HTR-8/SVneo (cell line): Measurements from ENCODE around the gene RAB44.
A peak's percentile ranks its signal among the peaks of the same experiment; 100 is the strongest.

Experiments used
- DNase-seq: peaks from one replicate; pipeline ENCODE4 v3.0.0; 2011; ENCODE audit warnings: low spot score, mixed read lengths; ENCODE audit not compliant: insufficient read length
- FAIRE-seq: peaks from 2 replicates; lab custom pipeline; 2011; peaks lifted over from hg19 to GRCh38; lab: Jason Lieb, UNC

Gene RAB44

DNA sequence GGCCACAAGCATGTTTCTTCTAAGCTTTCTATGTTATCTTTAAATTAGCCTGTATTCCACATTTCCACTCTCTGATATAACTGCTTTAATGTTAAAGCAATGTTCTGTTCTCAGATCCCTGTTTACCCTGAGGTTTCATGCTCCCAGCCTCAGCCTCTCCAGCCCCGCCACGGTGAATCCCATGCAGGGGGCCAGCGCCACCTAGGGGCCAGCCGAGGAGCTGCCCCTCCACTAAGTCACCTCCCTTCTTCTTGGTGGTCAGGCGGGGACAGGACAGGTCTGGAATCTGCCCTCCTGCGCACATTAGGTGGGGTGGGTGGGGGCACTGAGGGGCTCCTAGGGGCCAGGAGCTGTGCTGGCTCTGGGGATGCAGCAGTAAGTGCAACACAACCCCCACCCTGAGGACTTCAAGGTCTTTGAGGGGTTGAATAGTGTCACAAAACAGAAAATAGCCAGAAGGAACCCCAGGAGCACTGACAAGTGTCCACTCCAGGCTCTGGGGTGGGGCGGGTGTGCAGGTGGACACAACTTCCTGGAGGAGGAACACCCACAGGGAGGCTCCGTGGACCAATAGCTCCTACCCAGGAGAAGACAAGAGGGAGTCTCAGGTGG lies 61.6 kb downstream of the RAB44 start:
- peak; percentile 93 for DNase-seq
- FAIRE-seq = no peak

DNA sequence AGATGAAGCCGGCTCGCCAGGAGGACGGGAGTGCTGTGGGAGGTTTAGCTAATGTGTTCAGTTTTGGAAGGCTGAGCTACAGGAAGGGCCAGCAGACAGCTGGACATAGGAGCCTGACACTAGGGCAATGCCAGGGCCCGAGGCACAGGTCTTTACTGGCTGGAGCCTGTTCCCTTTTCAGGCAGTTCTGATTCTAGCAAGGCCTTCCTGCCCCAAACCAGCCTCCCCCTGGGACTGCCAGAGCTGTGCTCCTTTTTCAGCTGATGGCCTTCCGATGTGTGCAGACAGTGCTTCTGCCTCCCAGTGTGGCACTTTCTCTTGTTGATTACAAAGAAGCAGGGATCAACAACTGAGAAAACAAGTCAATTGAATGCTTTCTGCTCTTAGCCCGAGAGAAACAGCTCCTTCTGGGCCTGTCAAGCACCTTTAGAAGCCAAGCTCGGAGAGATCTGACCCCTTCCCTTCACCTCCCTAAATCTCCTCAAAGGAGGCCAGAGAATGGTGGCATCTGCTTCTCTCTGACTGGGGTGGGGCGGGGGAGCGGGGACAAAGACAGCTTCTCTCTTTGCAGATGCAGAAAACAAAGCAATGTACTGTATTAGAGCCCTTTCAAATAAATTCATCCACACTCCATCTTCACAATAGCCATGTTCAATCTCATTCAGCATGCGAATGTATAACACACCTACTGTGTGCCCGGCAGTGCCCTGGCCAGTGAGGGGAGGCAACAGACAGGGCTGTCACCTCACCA lies 63.2 kb downstream of the RAB44 start:
- no peak for FAIRE-seq
- DNase-seq = no peak

DNA sequence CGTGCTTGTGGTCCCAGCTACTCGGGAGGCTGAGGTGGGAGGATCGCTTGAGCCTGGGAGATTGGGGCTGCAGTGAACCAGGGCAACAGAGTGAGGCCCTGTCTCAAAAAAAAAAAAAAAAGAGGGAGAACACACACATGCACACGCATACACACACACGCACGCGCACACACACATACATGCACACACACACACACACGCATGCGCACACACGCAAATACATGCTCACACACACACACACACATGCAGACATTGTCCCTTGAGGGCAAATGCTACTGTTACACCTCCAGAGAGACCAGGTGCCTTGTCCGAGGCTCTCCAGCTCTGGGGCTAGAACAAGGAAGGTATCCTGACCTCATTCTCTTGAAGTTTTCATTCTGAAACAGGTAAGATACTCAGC lies 64.5 kb downstream of the RAB44 start:
- FAIRE-seq (no peak), DNase-seq (no peak)

DNA sequence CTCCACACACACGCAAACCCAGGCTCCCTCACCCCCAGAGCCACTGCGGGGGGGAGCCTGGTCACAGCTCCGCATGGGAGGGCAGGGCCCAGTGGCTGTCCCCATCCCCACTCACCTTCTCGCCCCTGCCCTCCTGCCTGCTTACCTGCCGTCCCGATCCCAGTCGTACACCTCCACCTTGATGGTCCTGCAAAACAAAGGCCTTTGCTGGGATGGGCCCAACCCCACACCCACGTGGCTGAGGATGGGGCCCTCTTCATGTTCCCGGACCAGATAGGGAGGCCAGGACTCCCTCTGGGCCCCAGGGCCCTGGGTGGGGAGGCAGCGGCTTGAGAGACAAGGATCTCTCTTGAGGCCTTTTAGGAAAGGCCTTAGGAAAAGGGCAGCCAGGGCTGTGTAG lies 67.6 kb downstream of the RAB44 start:
- DNase-seq (no peak), FAIRE-seq (no peak)

DNA sequence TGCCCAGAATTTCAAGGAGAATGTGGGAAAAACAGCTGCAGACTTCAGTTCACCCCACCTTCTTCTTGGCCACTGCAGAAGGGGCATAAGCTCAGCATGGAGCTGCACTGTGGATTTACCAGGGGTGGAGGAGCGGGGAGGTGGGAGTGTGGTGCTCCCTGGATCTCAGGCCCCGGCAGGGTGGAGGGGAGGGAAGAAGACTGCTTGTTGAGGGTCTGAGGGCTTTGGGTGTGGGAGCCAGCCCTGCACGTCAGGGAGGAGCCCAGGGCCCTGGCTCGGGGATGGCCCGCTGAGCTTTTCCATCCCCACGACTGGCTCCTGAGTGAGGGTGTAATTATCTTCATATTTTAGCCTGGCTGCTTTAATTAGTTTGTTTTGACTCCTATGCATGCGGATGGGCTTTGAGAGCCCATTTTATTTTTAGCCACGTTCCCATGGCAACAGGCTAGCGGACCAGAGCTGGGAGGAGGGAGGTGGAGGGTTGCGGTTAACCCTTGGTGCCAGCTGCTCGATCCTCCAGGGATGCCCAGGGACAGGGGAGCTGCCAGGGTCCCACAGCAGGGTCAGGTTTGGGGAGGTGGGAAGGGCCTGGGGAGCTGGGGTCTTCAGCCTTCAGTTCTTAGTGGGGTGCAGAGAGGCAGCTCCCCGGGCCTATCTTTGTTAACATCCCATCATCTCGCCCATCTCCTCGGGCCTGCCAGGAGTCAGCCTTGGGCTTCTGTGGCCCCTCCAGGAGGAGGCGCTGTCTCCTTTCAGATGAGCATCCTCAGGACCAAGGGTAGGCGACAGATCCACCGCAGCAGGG lies 68.2 kb downstream of the RAB44 start:
- FAIRE-seq (peak; percentile 93), DNase-seq (peak; percentile 91)

DNA sequence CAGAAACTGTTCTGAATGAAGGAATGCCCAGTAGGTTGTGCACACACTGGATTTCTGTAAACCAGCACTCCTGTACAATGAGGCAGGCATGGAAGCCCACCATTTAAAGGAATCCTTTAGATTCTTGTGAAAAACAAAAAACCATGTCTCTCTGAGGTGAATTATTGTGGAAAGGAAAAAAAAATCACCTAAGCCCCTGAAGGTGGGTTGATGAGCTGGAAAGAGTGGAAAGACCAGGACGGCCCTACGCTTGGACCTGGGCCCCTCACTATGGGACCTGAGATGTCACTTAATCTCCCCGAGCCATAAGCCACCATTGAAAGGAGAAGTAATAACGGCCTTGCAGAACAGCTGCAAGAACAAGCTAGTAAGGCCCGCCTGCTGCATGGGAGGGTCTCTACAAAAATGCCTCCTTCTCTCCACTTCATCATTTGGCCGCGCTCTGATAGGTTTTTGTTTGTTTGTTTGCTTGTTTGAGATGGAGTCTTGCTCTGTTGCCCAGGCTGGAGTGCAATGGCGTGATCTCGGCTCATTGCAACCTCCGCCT lies 68.8 kb downstream of the RAB44 start:
- FAIRE-seq (no peak), DNase-seq (no peak)

DNA sequence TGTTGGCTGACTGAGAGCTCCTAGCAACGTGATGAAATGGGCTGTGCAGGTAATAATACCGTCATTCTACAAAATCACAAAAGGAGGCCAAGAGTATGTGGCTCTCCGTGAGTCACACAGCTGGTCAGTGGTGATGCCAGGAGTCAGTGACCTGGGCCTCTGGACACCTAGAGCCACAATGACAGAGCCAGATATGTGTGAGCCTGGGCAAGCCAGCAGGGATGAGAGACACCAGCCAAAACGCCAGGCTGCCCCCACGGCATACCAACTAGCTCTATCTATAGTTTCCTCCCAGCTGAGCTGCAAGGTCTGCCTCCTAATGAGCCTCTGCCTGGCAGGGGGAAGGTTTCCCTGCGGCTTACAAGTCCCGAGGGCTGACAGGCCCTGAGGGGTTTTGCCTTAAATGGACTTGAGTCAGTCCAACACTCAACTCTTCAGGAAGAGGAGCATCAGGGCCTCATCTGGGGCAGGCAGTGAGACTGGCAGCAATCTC lies 71.6 kb downstream of the RAB44 start:
- DNase-seq (no peak), FAIRE-seq (no peak)

DNA sequence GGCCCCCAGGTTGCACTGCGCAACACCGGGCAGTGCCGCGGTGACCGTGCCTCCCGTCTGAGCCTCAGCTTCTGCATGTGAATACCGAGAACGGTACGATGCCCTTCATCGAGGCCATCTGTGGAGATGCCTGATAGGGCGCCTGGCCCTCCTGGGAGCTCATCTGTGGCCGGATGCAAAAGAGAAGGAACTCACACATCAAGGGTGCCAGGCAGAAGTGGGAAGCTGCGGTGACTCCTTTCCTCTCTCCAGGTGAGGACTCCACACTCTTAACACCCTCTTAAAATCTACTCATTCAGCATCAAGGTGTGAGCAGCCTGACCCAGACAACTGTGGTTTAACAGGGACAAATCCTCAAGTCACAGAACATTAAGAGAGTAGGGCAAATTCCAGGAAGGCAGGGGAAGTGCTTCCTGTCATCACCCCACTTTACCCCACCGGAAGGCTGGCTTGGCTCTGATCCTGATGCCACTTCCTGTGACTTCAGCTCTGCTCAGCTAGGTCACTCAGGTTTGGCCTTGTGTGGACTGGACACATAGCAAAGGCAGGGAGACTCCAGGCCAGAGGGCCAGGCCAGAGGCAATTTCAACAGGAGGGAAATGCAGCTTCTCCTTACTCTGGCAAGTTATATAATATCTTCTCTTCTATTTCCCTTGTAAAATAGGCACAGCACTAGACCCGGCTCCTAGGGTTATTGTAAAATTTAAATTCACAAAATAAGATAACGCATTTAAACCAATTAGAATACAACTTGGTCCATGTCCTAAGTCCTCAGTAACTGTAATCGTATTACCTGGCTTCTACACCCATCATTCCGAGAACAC lies 72.3 kb downstream of the RAB44 start:
- FAIRE-seq = peak; percentile 57
- peak; percentile 55 for DNase-seq

DNA sequence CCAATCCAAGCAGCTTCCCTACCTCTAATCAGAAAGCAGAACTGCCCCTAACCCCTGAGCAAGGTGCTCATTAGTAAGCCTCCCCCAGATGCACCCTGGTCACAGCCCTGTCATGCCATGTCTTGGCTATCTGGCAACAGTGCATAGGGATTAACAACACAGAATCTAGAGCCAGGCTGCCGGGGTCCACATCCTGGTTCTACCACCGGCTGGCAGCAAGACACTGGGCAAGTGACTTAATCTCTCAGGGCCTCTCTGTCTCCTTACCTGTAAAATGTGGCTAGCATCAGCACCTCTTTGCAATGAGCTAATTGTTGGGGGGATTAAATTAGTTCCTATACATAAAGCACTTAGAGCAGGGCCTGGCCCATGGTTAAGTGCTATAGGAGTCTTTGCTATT lies 73.5 kb downstream of the RAB44 start:
- no peak for FAIRE-seq

DNA sequence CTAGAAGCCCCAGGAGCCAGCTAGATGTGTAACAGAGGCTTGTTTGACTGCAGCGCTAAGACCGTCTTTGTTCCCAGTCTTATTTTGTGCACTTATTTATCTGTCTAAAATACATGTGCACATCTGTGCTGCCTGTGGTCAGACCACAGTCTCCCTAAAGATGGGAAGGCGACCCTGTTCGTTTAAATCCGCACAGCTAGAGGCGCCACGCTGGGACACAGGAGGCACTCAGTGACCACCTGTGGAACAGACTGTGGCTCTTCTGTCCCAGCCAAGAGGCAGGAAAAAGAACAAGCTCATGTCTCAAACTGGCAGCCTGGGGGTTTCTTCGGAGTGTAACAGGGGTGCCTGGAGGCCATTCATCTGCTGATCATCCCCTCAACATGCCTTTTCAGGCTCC lies 74.8 kb downstream of the RAB44 start:
- FAIRE-seq = no peak
- DNase-seq = no peak

More for the DNA sequence above, 73.5 kb downstream of the RAB44 start:
- DNase-seq = no peak

DNA sequence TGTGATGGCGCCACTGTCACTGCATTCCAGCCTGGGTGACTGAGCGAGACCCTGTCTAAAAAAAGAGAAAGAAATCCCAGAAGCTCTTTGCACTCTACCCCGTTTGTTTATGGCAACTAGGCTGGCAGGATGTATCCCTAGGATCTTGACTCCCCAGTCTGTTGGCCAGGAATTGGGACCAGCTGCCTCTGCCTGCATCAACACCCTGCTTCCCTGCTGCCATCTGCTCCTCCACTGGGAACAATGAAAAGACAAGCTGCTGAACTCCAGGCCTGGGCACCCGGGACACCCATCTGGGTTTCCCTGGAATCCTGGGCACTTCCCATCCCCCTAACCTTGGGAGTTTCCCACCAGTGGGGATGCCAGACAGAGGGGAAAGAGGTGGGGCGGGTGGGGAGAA lies 76.7 kb downstream of the RAB44 start:
- no peak for DNase-seq
- no peak for FAIRE-seq

DNA sequence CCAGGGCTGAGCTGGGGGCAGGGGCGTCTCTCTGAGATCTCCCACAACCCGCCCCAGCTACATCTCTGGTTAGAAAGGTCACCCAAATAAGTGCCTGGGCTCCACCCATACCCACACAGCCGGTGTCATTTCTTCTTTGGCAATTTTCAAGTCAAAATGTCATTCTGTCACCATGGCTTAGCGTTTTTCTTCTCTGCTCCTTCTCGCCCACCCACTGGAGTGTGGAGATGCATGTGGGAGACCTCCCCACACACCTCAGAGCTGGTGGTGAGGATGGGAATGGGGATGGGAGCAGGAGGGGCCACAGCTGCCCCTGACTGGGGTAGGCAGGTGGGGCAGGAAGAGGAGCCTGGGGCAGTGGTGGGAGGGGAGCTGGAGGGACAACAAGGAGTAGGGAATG lies 78.5 kb downstream of the RAB44 start:
- FAIRE-seq (no peak), DNase-seq (no peak)

DNA sequence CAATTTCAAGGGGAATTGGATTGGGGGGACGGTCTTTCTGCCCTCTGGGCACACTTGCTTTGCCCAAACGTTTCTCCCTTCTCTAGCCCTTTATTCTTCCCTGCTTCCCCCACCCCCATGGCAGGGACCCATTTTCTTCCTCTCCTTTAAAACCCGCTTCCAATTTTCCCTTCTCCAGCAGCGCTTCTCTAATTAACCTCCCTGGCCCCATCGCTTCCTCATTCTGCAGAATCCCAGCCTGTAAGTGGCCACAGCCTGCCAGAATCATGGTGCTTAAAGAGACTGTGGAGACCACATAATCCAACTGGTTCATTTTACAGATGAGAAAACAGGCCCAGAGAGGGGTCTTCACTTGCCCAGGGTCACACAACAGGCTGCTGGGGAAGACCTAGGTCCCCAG lies 80.2 kb downstream of the RAB44 start:
- FAIRE-seq (no peak), DNase-seq (no peak)

DNA sequence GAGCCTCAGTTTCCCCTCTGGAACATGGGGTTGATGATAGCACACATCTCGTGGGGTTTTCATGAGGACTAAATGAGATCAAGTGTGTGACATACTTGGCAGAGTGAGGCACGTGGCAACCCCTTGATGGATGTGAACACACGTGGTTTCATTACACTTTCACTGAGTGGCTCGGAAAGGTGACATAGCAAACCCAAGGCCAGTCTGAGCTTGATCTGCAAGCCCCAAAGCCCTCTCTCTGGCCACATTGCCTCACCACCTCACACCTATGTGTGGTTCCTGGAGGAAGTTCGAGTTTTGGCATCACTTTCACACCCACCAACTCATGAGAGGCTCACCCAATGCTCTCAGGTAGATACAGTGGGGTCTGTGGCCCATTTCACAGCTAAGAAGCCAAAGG lies 81.6 kb downstream of the RAB44 start:
- DNase-seq (no peak), FAIRE-seq (no peak)

DNA sequence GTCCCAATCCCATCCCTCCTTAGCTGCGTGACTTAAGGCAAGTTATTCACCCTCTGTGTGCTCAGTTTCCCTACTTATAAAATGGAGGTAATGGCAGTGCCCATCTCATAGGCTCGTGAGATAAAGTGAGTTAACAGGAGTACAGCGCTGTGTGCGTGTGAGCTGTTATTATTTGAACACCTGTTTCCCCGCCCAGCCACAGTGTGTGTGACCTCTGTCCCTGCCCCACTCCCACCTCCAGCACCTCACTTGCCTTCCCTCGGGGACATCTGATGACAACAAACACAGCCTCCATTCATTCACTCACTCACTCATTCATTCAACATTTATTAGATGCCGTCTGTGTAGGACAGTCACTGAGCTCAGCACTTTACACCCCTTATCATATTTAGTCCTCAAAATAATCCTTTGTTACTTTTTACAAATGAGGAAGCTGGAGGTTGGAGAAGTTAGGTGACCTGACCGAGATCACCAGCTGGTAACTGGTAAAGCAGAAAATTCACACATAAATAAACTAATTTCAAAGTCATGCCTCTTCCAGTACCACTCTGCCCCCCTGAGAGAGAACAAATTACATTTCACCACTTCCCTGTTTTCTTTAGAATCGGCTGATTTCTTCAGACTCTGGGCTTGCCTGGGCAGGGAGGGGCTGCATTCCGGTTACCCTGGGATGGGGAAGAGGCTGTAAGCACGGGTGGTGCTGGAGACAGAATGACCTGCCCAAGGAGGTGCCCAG lies 83.0 kb downstream of the RAB44 start:
- DNase-seq (no peak), FAIRE-seq (peak; percentile 85)

DNA sequence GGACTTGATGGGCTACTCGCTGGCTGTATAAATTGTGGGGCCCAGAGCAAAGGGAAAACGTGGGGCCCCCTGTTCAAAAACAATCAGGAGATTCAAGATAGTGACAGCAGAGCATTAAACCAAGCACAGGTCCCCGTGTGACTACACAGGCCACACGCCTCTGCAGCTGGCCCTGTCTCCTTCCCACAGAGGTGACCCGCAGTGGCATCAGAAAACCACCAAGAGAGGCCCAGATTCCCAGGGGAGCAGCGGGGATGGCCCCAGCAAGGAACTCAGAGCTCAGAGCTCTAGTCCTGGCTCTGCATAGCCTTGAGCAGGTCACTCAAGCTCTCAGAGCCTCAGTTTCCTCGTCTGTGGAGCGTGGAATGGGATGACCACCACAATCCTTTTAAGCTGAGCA lies 84.0 kb downstream of the RAB44 start:
- no peak for FAIRE-seq
- no peak for DNase-seq
